ENCODE data around the gene CYTH1.

The CYTH1 gene

DNA sequence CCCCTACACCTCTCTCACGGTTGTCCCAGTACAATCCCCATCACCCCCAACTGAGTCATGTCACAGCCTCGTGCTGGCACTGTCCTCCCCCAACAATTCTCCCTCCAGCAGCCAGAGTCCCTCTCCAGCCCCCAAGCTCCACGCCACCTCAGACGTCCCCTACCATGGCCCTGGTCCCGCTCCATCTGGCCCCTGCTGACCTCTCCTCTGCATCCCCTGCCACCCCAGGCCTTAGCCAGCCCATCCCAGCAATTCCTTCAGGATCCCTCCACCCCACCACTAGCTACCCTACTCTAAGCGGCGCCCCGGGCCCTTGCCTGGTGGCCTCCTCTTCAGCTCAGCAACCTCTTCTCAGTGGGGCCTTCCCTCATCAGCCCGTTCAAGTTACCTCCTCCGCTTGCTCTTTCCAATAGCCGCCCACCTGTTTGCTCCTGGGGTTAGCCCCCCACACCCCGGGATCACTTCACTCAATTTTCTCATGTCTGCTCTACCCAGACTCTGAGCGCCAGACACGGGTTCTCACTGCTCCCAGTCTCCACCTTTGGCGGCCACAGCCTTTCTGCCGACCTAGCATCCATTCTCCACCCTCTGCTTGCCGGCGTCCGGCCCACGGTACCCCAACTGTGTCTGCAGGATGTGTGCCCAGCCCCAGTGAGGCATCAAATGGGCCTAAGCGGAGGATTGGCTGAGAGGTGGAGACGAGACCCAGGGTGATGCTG is 112.7 kb downstream of the CYTH1 start:
- no peak for DNase-seq (ENCODE audit: low spot score)

DNA sequence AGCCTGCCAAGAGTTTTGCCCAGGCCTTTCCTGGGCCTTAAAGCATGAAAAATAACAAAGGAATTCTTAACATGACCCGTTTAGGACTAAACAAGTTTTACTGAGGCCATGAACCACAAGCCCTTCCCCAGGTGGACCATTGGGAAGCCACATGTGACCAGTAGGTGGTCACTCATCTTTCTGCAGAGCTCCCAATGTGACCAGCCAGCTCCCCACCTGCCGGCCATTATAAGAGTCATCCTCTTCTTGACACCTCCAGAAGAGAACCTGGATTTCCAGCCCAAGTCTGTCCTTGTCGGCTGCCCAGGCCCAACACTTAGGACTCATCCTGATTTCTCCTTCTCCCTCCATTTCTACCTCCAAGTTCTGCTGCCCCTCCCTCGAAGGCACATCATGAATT is 113.2 kb downstream of the CYTH1 start:
- DNase-seq (ENCODE audit: low spot score) = no peak

DNA sequence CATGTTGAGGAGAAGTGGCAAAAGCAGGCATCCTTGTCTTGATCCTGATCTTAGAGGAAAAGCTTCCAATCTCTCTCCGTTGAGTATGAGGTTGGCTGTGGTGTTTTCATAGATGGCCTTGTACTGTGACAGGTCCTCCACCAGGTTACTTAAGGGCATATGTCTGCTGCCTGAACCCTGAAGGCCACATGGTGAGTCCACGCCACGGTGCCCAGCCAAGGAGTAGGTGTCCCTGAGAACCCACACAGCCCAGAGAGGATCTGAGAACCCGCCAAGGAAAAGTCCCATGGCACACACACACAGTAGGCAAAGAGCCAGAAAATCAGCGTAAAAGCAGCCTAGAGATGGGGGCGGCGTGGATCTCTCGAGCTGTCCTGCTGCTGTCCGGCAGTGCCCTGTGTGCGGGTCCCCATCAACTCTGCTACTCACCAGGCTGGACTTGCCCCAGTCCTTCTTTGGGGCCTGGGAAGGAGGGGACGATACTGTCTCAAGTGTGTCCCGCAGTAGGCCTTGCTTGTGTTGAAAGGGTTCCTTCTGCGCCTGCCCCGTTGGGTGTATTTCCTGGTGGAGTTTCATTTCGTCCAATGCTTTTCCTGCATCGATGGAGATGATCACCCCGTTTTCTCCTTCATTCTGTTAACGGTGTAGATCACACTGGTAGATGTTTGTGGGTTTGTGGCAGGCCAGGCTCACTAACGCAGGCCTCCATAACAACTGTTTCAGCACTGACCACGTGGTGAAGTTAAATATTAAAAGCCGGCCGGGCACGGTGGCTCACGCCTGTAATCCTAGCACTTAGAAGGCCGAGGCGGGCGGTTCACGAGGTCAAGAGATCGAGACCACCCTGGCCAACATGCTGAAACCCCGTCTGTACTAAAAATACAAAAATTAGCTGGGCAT is 114.1 kb downstream of the CYTH1 start:
- no peak for DNase-seq (ENCODE audit: low spot score)

DNA sequence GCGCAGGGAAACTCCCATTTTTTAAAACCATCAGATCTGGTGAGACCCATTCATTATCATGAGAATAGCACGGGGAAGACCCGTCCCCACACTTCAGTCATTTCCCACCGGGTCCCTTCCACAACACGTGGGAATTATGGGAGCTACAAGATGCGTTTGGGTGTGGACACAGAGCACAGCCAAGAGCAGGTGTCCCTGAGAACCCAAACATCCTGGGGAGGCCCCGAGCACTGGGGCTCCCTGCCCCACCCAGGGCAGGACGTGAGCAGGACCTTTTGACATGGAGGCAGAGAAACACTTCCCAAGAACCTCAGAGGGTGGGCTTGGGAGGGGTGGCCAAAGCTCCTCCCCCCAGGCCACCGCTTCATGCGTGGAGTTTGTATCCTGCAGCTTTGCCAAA is 115.0 kb downstream of the CYTH1 start:
- DNase-seq (ENCODE audit: low spot score) = no peak

DNA sequence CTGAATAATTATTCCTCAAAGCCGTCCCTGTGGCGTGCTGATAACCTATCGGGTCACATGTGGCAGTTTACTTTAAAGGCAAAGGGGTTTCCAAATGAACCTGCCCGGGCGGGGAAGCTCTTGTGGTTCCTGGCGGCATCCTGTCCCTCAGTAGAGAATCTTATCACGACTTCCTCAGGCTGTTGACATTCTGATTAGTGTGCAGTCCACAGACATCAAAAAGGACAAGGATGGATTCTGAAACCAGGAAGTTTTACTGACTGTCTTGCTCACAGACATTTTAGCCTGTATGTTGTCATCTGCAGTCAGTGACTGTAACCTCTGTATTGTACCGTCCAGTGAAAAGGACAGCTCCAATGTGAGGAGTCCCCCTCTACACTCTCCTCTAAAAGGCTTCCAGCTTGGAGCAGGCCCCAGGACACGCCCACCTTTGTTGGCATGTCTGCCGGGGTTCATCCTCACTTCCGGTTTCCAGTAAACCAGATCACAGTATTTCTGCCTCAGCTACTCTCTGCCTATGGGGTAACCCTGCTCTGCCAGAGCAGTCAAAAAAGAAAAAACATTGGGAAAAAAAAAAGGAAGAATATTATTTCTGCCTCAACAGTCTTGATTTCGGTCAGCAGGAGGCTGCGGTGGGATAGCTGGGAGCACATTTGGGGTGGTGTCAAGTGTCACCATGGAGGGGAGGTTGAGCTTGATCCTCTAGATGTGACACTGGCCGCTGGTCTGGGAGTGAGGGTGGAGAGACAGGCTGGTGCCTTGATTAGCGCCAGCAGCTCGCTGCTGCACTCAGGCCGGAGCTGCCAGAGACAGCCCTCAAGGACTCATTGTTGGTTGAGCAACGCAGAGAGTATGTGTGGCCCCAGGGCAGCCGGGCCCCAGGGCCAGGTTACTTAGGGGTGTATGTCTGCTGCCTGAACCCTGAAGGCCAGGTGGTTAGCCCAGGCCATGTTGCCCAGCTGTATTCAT is 115.8 kb downstream of the CYTH1 start:
- DNase-seq (ENCODE audit: low spot score) = peak; percentile 56

DNA sequence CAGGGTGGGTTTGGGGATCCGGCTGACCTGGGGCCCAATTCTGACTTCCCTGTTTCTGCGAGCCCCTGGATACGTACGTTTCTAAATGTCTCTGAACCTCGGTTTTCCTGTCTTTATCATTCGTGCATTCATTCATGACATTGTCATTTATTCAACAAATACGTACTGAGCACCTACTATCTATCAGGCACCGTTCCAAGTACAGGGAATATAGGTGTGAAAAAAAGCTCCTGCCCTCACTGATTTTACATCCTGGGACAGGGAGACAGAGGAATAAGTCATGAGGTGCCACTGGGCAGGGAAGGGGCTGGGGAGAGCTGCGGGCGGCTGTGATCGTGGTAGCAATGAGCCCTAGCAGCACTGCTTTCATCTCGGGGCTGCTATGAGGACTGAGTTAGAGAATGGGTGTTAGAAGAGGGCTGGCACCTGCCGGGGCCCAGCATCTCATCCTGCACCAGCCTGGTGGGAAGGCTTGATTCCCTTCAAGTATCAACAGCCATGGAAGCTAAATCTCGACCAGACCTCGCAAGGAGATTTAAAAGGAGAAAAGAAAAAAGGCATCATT is 116.6 kb downstream of the CYTH1 start:
- DNase-seq (ENCODE audit: low spot score) = no peak

DNA sequence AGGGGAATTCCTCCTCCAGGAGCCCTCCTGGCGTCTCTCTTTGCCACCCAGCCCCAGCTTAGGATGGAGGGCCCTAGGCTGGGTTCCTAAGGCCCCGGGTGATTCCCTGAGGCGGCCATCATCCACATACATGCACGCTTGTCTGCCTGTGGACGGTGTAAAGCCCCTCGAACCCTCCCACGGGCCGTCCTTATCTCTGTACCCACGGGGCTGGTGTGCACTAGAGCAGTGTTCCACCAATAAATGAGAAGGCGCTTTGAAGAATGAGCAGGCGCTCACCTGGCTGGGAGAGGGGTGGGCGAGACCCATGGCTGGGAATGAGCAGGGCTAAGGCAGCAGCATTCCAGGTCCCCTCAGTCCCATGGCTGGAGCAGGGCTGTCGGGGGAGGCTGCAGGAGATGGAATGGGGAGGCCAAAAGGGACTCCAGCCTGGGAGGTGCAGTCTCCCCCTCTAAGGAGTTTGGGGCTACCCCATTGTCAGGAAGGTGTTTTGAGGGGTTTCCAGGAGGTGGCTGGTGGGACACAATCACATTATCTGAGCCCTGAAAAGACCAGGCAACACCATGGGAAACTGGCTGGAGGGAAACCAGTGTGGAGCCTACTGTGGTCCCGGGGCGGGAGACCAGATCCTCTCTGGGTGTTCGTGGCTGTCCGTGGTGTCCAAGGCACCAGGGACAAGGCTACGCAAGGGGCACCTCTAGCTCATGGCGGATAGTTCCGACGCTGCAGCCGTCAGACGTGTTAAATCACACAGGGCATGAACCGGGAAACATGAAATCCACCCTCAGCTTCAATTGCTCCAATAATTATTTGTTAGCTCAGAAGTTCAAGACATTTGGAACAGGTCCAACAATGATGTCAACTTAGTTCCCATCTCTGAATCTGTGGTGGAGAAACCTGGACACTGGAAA is 117.3 kb downstream of the CYTH1 start:
- DNase-seq (ENCODE audit: low spot score) = no peak

DNA sequence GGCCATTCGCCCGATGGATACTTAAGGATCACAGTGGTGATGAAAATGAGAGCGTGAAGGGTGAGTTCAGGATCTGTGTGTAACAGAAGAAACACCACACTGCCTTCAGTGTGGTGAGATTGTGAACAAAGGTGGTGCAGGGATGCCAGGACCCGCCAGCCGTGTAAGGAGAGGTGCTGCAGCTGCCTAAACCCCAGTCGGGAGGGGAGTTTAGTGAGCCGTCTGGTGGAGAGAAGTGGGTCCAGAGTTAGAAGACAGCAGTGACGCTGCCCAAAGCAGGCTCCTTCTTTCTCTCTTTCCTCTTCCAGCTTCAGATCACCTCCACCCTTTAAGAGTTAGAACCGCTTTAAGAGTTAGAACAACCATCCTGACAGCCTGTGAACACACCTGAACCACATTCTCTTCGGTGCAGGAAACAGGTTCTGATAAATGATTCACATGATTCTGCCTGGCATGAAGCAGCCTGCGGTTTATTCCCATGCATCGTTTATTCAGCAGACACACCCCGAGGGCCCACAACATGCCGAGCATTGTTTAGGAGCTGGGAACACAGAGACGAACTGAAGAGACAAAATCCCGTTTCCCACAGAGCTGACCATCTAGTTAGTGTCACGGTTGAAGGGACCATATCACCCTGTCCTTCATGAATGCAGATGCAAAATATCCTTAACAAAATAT is 120.8 kb downstream of the CYTH1 start:
- DNase-seq (ENCODE audit: low spot score) = peak; percentile 53

DNA sequence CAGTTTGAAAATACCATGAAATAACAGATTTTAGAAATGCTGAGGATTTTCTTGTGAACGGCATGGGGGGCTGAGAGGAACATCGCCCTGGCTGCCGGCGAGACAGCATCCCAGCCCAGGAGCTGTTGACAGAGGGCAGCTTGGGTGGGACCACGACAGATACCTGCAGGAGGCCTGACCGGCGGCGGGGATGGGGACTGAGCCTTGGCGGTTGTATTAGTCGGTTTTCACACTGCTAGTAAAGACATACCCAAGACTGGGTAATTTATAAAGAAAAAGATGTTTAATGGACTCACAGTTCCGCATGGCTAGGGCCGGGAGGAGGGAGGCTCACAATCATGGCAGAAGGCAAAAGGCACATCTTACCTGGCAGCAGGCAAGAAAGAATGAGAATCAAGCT is 122.5 kb downstream of the CYTH1 start:
- no peak for DNase-seq (ENCODE audit: low spot score)

DNA sequence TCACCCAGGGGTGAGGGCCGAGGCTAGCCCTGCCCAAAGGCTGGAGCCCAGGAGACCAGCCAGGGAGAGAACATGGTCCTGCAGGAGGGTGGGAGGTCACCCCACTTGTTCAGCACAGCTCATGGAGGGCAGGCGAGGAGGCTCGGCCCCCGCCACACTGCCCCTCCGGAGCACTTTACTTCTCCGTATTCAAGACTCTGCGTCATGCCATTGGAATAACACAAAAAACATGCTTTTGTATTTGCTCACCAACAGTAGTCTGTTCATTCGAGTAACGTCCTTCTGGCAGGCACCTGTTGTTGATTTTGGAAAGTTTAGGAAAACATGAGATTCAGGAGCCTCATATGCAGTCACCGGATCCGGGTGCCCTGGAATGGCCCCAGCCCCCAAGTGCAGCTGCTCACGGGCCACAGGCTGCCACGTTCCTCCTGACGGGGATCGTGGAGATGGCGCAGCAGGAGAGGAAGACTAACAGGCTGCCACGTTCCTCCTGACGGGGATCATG is 123.7 kb downstream of the CYTH1 start:
- peak; percentile 70 for DNase-seq (ENCODE audit: low spot score)

DNA sequence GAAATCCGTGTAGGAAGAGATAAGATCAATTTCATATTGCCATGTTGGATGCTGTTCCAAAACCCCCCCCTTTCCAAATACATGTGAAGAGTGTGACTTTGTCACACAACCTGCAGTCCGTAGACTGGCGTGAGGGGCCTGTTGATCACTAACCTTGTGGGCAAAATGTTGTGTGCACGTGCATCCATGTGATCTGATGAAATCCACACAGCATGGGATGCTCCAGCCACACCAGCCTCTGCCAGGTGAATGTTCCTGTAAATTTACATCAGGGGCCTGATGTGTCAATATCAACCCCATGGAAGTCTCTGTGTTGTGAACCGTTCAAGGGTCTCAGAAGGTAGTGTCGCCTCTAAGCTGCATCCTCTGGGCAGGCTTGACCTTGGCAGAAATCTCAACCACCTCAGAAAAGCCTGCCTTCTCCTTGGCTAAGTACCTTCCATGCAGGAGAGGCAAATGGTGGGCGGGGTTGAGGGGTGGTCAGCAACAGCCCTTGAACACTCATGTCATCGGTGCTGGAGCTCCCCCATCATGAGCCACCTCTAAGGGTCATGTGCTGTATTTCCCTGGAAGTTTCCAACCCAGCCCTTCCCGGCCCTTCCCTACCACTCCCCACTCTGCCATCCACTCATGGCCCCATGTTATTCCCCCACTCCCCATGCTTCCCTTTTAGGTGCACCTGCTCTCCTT is 126.7 kb downstream of the CYTH1 start:
- DNase-seq (ENCODE audit: low spot score) = no peak

DNA sequence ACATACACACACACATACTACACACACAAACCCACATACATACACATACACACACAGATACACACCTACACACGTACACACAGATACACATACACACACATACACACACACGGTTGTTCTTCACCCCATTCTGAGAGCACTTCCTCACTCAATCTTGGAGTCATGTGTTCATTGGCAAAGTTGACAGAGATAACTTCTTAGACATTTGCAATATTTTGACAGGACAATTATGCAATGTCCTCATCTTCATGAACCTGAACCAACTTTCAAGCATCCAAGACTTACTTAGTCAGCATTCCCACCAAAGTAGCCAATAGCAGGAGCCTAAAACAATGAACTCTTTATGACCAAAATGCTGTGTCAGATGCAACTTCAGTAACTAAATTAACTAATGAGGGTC is 127.7 kb downstream of the CYTH1 start:
- DNase-seq (ENCODE audit: low spot score) = no peak

DNA sequence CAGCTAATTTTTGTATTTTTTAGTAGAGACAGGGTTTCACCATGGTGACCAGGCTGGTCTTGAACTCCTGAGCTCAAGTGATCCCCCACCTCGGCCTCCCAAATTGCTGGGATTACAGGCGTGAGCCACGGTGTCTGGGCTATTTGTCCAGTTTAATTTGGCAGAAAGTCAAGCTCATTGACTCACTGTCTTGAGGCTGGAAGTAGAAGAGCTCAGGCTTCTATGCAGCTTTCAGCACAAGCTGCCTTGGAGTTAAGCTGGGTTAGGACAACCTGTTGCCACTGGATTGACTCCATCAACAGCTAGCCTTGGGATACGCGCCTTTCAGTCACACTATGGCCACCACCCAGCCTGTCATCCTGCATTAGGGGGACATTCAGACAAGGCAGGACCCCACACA is 128.7 kb downstream of the CYTH1 start:
- DNase-seq (ENCODE audit: low spot score) = peak; percentile 56

DNA sequence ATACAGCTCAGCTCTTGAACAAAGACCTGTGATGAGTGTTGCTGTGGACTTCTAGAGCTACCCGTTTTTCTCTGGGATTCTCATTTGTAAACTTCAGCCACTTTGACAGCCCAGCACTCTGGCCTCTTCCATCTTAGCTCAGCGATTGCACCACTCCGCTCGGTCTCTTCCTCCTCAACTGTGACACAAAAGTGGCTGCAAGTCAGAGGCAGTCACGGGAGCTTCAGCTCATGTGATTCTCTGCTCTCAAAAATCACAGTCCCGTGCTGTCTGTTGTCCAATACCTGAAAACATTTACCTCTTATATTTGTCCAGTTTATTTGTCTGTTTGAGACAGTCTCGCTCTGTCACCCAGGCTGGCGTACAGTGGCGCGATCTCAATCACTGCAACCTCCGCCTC is 129.2 kb downstream of the CYTH1 start:
- no peak for DNase-seq (ENCODE audit: low spot score)

DNA sequence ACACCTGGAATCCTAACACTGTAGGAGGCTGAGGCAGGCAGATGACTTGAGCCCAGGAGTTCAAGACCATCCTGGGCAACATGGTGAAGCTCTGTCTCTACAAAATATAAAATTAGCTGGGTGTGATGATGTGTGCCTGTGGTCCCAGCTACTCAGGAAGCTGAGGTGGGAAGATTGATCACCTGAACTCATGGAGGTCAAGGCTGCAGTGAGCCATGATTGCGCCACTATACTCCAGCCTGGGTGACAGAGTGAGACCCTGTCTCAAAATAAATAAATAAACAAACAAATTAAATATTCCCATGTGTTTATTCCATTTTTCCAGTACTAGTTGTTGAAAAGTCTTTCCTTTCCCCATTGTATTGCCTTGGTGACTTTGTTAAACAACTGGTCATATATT is 130.0 kb downstream of the CYTH1 start:
- DNase-seq (ENCODE audit: low spot score) = no peak

DNA sequence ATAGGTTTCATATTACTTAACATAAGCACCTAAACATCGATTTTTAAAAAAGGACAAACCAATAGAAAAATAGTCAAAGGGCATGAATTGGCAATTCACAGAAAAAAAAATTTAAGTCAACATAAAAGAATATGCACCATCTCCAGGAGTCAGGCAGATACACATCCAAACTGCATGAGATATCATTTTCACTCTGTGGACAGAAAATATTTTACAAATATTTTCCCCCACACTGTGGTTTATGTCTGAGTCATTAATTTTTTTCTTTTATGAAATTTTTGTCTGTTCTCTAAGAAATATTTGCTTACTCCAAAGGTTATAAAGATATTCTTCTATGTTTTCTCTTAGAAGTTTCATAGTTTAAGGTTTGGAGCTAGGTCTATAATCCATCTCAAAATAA is 130.5 kb downstream of the CYTH1 start:
- DNase-seq (ENCODE audit: low spot score) = no peak

DNA sequence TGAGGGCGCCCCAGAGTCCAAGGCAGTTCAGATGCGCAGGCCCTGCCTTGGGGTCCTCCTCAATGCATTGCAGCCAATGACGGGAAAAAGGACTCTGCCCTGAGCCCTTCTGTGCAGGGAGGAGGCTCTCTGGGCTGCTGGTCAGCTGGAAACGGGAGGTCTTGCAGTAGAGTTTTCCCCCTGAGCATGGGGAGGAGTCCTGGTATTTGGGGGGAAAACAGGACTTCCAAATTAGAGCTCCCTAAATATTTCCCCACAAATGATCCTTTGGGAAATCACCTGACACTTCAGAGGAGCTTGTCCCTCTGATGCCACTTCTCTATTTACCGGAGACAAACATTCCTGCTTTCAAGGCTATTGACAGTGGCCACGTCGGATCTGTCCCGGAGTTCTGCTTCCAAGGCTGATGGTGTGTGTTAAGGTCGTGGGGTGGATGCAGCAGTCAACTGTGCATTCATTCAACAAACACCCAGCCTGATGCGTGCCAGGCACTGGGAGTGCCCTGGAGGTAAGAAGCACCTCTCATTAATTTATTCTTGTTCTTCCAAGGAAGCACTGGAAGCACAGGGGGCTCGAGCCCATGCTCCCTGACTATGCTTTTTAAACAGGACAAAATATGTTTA is 131.9 kb downstream of the CYTH1 start:
- DNase-seq (ENCODE audit: low spot score) = no peak

DNA sequence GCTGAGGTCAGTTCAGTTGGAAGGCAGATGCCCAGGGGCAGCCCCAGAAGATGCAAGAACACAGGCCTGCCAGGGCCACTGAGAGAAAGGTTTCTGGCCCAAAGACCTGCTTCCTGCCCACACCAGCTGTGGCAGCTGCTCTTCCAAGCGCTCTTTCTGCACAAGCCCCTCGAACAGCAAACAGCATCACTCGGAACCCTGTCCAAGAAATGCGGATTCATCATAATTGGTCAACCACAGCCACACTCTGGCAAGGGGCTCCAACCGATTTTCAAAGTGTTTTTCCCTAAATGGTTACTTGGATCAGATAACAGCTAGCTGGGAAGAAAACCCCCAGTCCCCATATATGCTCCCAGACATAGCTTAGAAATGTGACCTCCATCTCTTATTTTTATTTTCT is 133.8 kb downstream of the CYTH1 start:
- no peak for DNase-seq (ENCODE audit: low spot score)

DNA sequence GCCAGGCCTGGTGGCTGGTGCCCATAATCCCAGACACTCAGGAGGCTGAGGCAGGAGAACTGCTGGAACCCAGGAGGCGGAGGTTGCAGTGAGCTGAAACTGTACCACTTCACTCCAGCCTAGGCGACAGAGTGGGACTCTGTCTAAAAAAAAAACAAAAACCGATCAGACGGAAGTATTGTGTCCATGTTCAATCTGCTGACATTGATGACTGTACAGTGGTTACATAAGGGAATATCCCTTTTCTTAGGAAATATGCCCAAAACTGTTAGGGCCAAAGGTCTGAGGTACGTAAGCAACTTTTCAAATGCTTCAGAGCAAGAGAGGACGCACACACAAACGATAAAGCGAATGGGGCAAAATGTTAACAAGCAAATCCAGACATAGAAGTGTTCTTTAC is 135.0 kb downstream of the CYTH1 start:
- no peak for DNase-seq (ENCODE audit: low spot score)

All from AG20443 (cell line).